Right atrium auricular region (tissue), 2 donors: Measurements from ENCODE around the gene GHRH. TPM values are rescaled to one million over a fixed set of nuclear protein-coding genes. Genes with fewer than 3 reads are reported as not detected.

Experiments
- DNase-seq: peaks from one replicate; pipeline ENCODE4 v3.0.0-alpha.2; 2019; ENCODE audit warnings: low spot score
- H3K27ac ChIP-seq, 2 donors: fragments of 200-600 bp; sonication (generic); 1 replicate in 1 of 2; 2 replicates in 1 of 2; pipeline ENCODE4 v1.5.1; 2016 to 2019
- H3K27me3 ChIP-seq, 2 donors: fragments of 200-600 bp; sonication (generic); one replicate each; pipeline versions ENCODE4 v1.5.1 to v1.6.0; 2017 to 2019
- H3K36me3 ChIP-seq: fragments of 200-600 bp; sonication (generic); one replicate; pipeline ENCODE4 v1.5.1; 2016
- H3K4me1 ChIP-seq, 2 donors: fragments of 200-600 bp; sonication (generic); one replicate each; pipeline versions ENCODE4 v1.5.1 to v1.6.0; 2017 to 2019
- H3K4me3 ChIP-seq, 2 donors: fragments of 200-600 bp; sonication (generic); 1 replicate in 1 of 2; 2 replicates in 1 of 2; pipeline ENCODE4 v1.5.1; 2017 to 2019; ENCODE audit warnings: mild to moderate bottlenecking in 1 of 2, moderate library complexity in 1 of 2
- H3K9me3 ChIP-seq, 2 donors: fragments of 200-600 bp; sonication (generic); one replicate each; pipeline ENCODE4 v1.5.1; 2019
- CTCF ChIP-seq, 2 donors: fragments of 200-600 bp; sonication (generic); IDR thresholded peaks; one replicate each; pipeline ENCODE4 v1.5.1; 2019; ENCODE audit warnings: antibody characterized with exemption in 2 of 2
- total RNA-seq, 2 donors: library from RNA; depleted of rRNA; stranded (reverse); fragments of >200 nt; gene quantifications; one replicate each; pipeline ENCODE4 v1.1.0, GENCODE V29; 2016

GHRH gene
- total RNA-seq = 1 to 10 TPM; 1.5 to 3.6 TPM

- H3K9me3 ChIP-seq = no peaks in the 10 kb centered on the region
- no peak within 1 kb of the TSS for H3K4me3 ChIP-seq
- no peak for TF ChIP-seq CTCF (IDR thresholded peaks at IDR 0.05)
- H3K27me3 ChIP-seq = no peaks in the 10 kb centered on the region
- H3K27ac ChIP-seq = no peak within 1 kb of the TSS
- DNase-seq = no peak
- H3K4me1 ChIP-seq = no peaks in the 10 kb centered on the region
- H3K36me3 ChIP-seq = no peaks in the 10 kb centered on the region
Measured at GRCh38 chr20:37261714-37262113, at the start of gene GHRH. TSS of gene GHRH (minus strand) at chr20:37261814. CDS start at chr20:37256889, 4,925 bp downstream.

GRCh38 chr20:37310951-37311350 lies 49.3 kb upstream of the GHRH start:
- H3K4me1 ChIP-seq = peaks cover 0 to 40% of the 10 kb centered on the region in 2 donors
- no peak overlapping the region for H3K27ac ChIP-seq
- H3K27me3 ChIP-seq = no peaks in the 10 kb centered on the region
- DNase-seq = no peak
- no peaks in the 10 kb centered on the region for H3K9me3 ChIP-seq
- peaks cover 15% of the 10 kb centered on the region for H3K36me3 ChIP-seq
- no peak for TF ChIP-seq CTCF (IDR thresholded peaks at IDR 0.05)
- H3K4me3 ChIP-seq = no peak overlapping the region

- peaks cover 15% of the 10 kb centered on the region for H3K36me3 ChIP-seq
- peak overlapping the region in 1 of 2 donors; percentile 18 for H3K27ac ChIP-seq
- no peak for DNase-seq
- H3K27me3 ChIP-seq = no peaks in the 10 kb centered on the region
- H3K9me3 ChIP-seq = no peaks in the 10 kb centered on the region
- no peak for TF ChIP-seq CTCF (IDR thresholded peaks at IDR 0.05)
- peaks cover 0 to 34% of the 10 kb centered on the region in 2 donors for H3K4me1 ChIP-seq
- H3K4me3 ChIP-seq = no peak overlapping the region
Measured at GRCh38 chr20:37309936-37310590, 48.4 kb upstream of the GHRH start.

GRCh38 chr20:37309290-37309689 lies 47.7 kb upstream of the GHRH start:
- Histone ChIP-seq H3K36me3 (peaks cover 15% of the 10 kb centered on the region), H3K4me1 (peaks cover 0 to 27% of the 10 kb centered on the region in 2 donors), H3K27me3 (no peaks in the 10 kb centered on the region), H3K9me3 (no peaks in the 10 kb centered on the region), H3K27ac (no peak overlapping the region), H3K4me3 (no peak overlapping the region)
- TF ChIP-seq CTCF (IDR thresholded peaks at IDR 0.05) = no peak
- DNase-seq = no peak

GRCh38 chr20:37308086-37309050 lies 46.8 kb upstream of the GHRH start:
- DNase-seq = no peak
- H3K27me3 ChIP-seq = no peaks in the 10 kb centered on the region
- H3K27ac ChIP-seq = no peak overlapping the region
- no peaks in the 10 kb centered on the region for H3K9me3 ChIP-seq
- H3K4me1 ChIP-seq = peaks cover 0 to 18% of the 10 kb centered on the region in 2 donors
- H3K36me3 ChIP-seq = peaks cover 20% of the 10 kb centered on the region
- H3K4me3 ChIP-seq = no peak overlapping the region
- no peak for TF ChIP-seq CTCF (IDR thresholded peaks at IDR 0.05)
